HepG2 (cell line): ENCODE data around the gene ALB. TPM values are rescaled to one million over a fixed set of nuclear protein-coding genes. Genes with fewer than 3 reads are reported as not detected.

Source experiments
- BORCS8-MEF2B ChIP-seq: sonication (generic); formaldehyde crosslinking; IDR thresholded peaks from 2 replicates; pipeline ENCODE4 v1.8.0; 2022; ENCODE audit warnings: mild to moderate bottlenecking, missing genetic modification reagents
- GTF3A ChIP-seq: sonication (generic); formaldehyde crosslinking; conservative IDR thresholded peaks from 2 replicates; pipeline ENCODE4 v1.4.0; 2020; ENCODE audit warnings: mild to moderate bottlenecking, missing genetic modification reagents
- KAT2B ChIP-seq: fragments of 150-350 bp; IDR thresholded peaks from 2 replicates; pipeline ENCODE4 v1.6.1; 2014; ENCODE audit warnings: low read depth, low read length, borderline replicate concordance
- PHF5A ChIP-seq: IDR thresholded peaks from one replicate; pipeline ENCODE4 v1.6.1; 2018; ENCODE audit warnings: low read depth, missing genetic modification reagents; ENCODE audit not compliant: unreplicated experiment
- SALL2 ChIP-seq: sonication (generic); formaldehyde crosslinking; IDR thresholded peaks from 2 replicates; pipeline ENCODE4 v1.8.1; 2023; ENCODE audit warnings: mild to moderate bottlenecking, missing genetic modification reagents, inconsistent platforms
- SIX1 ChIP-seq: sonication (generic); formaldehyde crosslinking; IDR thresholded peaks from 2 replicates; pipeline ENCODE4 v1.4.0; 2020; ENCODE audit warnings: missing genetic modification reagents, borderline replicate concordance
- THYN1 ChIP-seq: sonication (generic); formaldehyde crosslinking; IDR thresholded peaks from 2 replicates; pipeline ENCODE4 v1.8.1; 2023; ENCODE audit warnings: low read depth, mild to moderate bottlenecking, moderate library complexity, missing genetic modification reagents, borderline replicate concordance
- ZC3H4 ChIP-seq: sonication (generic); formaldehyde crosslinking; IDR thresholded peaks from 2 replicates; pipeline ENCODE4 v1.4.0; 2020; ENCODE audit warnings: missing genetic modification reagents, borderline replicate concordance
- ZFP36 ChIP-seq: fragments of 150-350 bp; IDR thresholded peaks from 2 replicates; pipeline ENCODE4 v1.6.1; 2018; ENCODE audit warnings: borderline replicate concordance, low read length, low read depth; ENCODE audit not compliant: partially characterized antibody
- ZNF30 ChIP-seq: sonication (generic); formaldehyde crosslinking; IDR thresholded peaks from 2 replicates; pipeline ENCODE4 v1.5.0; 2020; ENCODE audit warnings: mild to moderate bottlenecking, missing genetic modification reagents
- ZNF446 ChIP-seq: sonication (generic); formaldehyde crosslinking; IDR thresholded peaks from 2 replicates; pipeline ENCODE4 v1.5.0; 2020; ENCODE audit warnings: mild to moderate bottlenecking, missing genetic modification reagents
- ZNF451 ChIP-seq: sonication (generic); formaldehyde crosslinking; IDR thresholded peaks from 2 replicates; pipeline ENCODE4 v1.5.0; 2020; ENCODE audit warnings: mild to moderate bottlenecking, missing genetic modification reagents
- ZNF75D ChIP-seq: sonication (generic); formaldehyde crosslinking; IDR thresholded peaks from 2 replicates; pipeline ENCODE4 v1.8.1; 2023; ENCODE audit warnings: missing genetic modification reagents, mild to moderate bottlenecking, borderline replicate concordance
- polyA plus RNA-seq, 8 experiments: library from polyadenylated mRNA; depleted of rRNA in 3 of 8; stranded (reverse) in 7 of 8; unstranded in 1 of 8; fragments of >200 nt; fragmentation: Illumina TruSeq in 4 of 8; extraction: Trizol in 4 of 8; gene quantifications; 2 replicates each; pipeline versions ENCODE4 v1.2.1 to v1.2.3, GENCODE V29; 2011 to 2016; ENCODE audit warnings: low read depth in 4 of 8, missing spikeins in 1 of 8, mixed read lengths in 1 of 8; ENCODE audit not compliant: insufficient read depth in 1 of 8
- total RNA-seq, 5 experiments: library from RNA; depleted of rRNA; stranded (reverse); fragments of >200 nt; fragmentation: Illumina TruSeq; extraction: Trizol; gene quantifications; 2 replicates each; pipeline ENCODE4 v1.2.3, GENCODE V29; 2016; ENCODE audit warnings: low read depth in 1 of 5
- TF ChIP-seq, protein P1 (sequence below): sonication (generic); formaldehyde crosslinking; IDR thresholded peaks from 2 replicates; pipeline ENCODE4 v1.4.0; 2020; ENCODE audit warnings: missing genetic modification reagents, mild to moderate bottlenecking, borderline replicate concordance
- TF ChIP-seq, protein P2 (sequence below): sonication (generic); formaldehyde crosslinking; IDR thresholded peaks from 2 replicates; pipeline ENCODE4 v1.9.0; 2021; ENCODE audit warnings: missing genetic modification reagents, borderline replicate concordance
- TF ChIP-seq, protein P3 (sequence below): sonication (generic); formaldehyde crosslinking; IDR thresholded peaks from 2 replicates; pipeline ENCODE4 v1.8.0; 2022; ENCODE audit warnings: mild to moderate bottlenecking, missing genetic modification reagents; ENCODE audit not compliant: insufficient replicate concordance

The ALB gene
- total and polyA plus RNA-seq, 2 of the 13 experiments (the other 11 are each of a cell fraction or from before 2014, with no cell fraction given), result 22,259 to 22,625 TPM

DNA sequence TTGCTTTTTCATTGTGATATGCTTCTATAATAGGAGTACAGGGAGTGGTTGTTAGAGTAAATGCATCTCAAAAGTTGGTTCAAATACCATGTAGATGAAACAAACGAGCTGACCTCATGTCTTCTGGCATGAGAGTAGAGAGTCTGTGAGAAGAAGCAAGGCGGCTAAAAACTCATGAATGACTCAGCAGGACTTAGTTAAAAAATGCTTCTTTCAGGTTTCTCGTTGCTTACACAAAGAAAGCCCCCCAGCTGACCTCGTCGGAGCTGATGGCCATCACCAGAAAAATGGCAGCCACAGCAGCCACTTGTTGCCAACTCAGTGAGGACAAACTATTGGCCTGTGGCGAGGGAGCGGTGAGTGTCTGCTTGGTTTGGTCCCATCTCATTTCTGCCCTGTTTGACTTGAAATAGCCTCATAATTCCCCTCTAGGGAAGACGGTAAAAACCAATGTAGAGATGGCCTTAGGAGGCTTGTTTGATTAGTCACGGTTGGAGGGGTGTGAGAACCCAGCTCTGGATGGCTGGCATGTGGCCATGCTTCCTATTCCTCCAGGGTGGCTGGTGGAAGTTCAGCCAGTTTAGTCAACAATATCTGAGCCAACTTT is 46.4 kb downstream of the ALB start (continued):
- TF ChIP-seq, protein P1, sequence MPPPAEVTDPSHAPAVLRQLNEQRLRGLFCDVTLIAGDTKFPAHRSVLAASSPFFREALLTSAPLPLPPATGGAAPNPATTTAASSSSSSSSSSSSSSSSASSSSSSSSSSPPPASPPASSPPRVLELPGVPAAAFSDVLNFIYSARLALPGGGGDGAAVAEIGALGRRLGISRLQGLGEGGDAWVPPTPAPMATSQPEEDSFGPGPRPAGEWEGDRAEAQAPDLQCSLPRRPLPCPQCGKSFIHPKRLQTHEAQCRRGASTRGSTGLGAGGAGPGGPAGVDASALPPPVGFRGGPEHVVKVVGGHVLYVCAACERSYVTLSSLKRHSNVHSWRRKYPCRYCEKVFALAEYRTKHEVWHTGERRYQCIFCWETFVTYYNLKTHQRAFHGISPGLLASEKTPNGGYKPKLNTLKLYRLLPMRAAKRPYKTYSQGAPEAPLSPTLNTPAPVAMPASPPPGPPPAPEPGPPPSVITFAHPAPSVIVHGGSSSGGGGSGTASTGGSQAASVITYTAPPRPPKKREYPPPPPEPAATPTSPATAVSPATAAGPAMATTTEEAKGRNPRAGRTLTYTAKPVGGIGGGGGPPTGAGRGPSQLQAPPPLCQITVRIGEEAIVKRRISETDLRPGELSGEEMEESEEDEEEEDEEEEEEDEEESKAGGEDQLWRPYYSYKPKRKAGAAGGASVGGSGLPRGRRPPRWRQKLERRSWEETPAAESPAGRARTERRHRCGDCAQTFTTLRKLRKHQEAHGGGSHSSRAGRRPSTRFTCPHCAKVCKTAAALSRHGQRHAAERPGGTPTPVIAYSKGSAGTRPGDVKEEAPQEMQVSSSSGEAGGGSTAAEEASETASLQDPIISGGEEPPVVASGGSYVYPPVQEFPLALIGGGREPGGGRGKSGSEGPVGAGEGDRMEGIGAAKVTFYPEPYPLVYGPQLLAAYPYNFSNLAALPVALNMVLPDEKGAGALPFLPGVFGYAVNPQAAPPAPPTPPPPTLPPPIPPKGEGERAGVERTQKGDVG (CRISPR knock-in tag), result 0 out of 2 replicates have a peak, but pooled peaks have one; percentile 66
- TF ChIP-seq, protein P2, sequence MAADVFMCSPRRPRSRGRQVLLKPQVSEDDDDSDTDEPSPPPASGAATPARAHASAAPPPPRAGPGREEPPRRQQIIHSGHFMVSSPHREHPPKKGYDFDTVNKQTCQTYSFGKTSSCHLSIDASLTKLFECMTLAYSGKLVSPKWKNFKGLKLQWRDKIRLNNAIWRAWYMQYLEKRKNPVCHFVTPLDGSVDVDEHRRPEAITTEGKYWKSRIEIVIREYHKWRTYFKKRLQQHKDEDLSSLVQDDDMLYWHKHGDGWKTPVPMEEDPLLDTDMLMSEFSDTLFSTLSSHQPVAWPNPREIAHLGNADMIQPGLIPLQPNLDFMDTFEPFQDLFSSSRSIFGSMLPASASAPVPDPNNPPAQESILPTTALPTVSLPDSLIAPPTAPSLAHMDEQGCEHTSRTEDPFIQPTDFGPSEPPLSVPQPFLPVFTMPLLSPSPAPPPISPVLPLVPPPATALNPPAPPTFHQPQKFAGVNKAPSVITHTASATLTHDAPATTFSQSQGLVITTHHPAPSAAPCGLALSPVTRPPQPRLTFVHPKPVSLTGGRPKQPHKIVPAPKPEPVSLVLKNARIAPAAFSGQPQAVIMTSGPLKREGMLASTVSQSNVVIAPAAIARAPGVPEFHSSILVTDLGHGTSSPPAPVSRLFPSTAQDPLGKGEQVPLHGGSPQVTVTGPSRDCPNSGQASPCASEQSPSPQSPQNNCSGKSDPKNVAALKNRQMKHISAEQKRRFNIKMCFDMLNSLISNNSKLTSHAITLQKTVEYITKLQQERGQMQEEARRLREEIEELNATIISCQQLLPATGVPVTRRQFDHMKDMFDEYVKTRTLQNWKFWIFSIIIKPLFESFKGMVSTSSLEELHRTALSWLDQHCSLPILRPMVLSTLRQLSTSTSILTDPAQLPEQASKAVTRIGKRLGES (CRISPR knock-in tag), result no peak
- TF ChIP-seq SALL2 (CRISPR knock-in tag), result no peak
- peak; percentile 74 for TF ChIP-seq BORCS8-MEF2B (CRISPR knock-in tag)
- TF ChIP-seq ZNF446, result no peak
- TF ChIP-seq, protein P3, sequence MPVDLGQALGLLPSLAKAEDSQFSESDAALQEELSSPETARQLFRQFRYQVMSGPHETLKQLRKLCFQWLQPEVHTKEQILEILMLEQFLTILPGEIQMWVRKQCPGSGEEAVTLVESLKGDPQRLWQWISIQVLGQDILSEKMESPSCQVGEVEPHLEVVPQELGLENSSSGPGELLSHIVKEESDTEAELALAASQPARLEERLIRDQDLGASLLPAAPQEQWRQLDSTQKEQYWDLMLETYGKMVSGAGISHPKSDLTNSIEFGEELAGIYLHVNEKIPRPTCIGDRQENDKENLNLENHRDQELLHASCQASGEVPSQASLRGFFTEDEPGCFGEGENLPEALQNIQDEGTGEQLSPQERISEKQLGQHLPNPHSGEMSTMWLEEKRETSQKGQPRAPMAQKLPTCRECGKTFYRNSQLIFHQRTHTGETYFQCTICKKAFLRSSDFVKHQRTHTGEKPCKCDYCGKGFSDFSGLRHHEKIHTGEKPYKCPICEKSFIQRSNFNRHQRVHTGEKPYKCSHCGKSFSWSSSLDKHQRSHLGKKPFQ (CRISPR knock-in tag), result no peak
- TF ChIP-seq PHF5A (CRISPR knock-in tag), result no peak
- TF ChIP-seq ZNF75D (CRISPR knock-in tag), result no peak
- TF ChIP-seq THYN1 (CRISPR knock-in tag), result no peak
- no peak for TF ChIP-seq GTF3A (CRISPR knock-in tag)
- no peak for TF ChIP-seq ZNF451 (CRISPR knock-in tag)
- TF ChIP-seq KAT2B, result no peak
- peak; percentile 93 for TF ChIP-seq ZC3H4 (CRISPR knock-in tag)
- no peak for TF ChIP-seq ZNF30
- no peak for TF ChIP-seq SIX1
- TF ChIP-seq ZFP36, result no peak
